CD4-positive, alpha-beta memory T cell (primary cell): ENCODE data around the gene NXPH2. TPM values are rescaled to one million over a fixed set of nuclear protein-coding genes. Genes with fewer than 3 reads are reported as not detected.

Experiments used
- CTCF ChIA-PET: fragments of 350-600 bp; sonication (Branson Sonifier 250); formaldehyde crosslinking; loops from one replicate; lab custom pipeline; 2021; ENCODE audit warnings: inconsistent platforms; ENCODE audit not compliant: partially characterized antibody; lab: Charles Lee
- POLR2A ChIA-PET: fragments of 350-600 bp; sonication (Branson Sonifier 250); formaldehyde crosslinking; loops from one replicate; lab custom pipeline; 2021; ENCODE audit not compliant: partially characterized antibody; lab: Charles Lee
- DNase-seq, 5 donors: peaks; one replicate each; pipeline versions ENCODE4 v3.0.0 to v3.0.0-alpha.2; 2020 to 2022; ENCODE audit warnings: mixed read lengths in 1 of 5
- H3K27ac ChIP-seq: one replicate; pipeline ENCODE4 v1.7.0; 2013; ENCODE audit warnings: low read depth, low read length
- H3K27me3 ChIP-seq: 2 replicates; pipeline ENCODE4 v1.7.0; 2013; ENCODE audit warnings: mild to moderate bottlenecking, low read length, moderate library complexity; ENCODE audit not compliant: insufficient read depth
- H3K36me3 ChIP-seq: 2 replicates; pipeline ENCODE4 v1.7.0; 2013; ENCODE audit warnings: mild to moderate bottlenecking, low read length, moderate library complexity; ENCODE audit not compliant: insufficient read depth
- H3K4me1 ChIP-seq: 2 replicates; pipeline ENCODE4 v1.7.0; 2013; ENCODE audit warnings: mild to moderate bottlenecking, low read length, moderate library complexity; ENCODE audit not compliant: insufficient read depth
- H3K4me3 ChIP-seq, 2 donors: one replicate each; pipeline ENCODE4 v1.7.0; 2013; ENCODE audit warnings: low read length in 2 of 2, mild to moderate bottlenecking in 1 of 2
- H3K9me3 ChIP-seq, 2 donors: one replicate each; pipeline ENCODE4 v1.7.0; 2013; ENCODE audit warnings: low read length in 2 of 2, control low read depth in 1 of 2; ENCODE audit not compliant: control insufficient read depth in 1 of 2
- H3K27ac Mint-ChIP-seq, 7 donors: one replicate each; pipeline ENCODE4 v1.8.0; 2020 to 2021; ENCODE audit warnings: mixed read lengths in 7 of 7, mild to moderate bottlenecking in 6 of 7, inconsistent platforms in 3 of 7, moderate library complexity in 3 of 7
- H3K27me3 Mint-ChIP-seq, 2 donors: one replicate each; pipeline ENCODE4 v1.8.0; 2020 to 2021; ENCODE audit warnings: mixed read lengths in 2 of 2
- H3K36me3 Mint-ChIP-seq, 2 donors: one replicate each; pipeline ENCODE4 v1.8.0; 2020 to 2021; ENCODE audit warnings: mixed read lengths in 2 of 2, inconsistent platforms in 1 of 2, mild to moderate bottlenecking in 1 of 2
- H3K4me1 Mint-ChIP-seq, 4 donors: one replicate each; pipeline ENCODE4 v1.8.0; 2020 to 2021; ENCODE audit warnings: mixed read lengths in 4 of 4, mild to moderate bottlenecking in 1 of 4
- H3K4me3 Mint-ChIP-seq, 8 donors: one replicate each; pipeline ENCODE4 v1.8.0; 2020 to 2021; ENCODE audit warnings: mixed read lengths in 8 of 8, mild to moderate bottlenecking in 7 of 8, moderate library complexity in 6 of 8, inconsistent platforms in 3 of 8
- H3K9me3 Mint-ChIP-seq, 8 donors: one replicate each; pipeline ENCODE4 v1.8.0; 2020 to 2021; ENCODE audit warnings: mixed read lengths in 8 of 8, mild to moderate bottlenecking in 5 of 8, inconsistent platforms in 3 of 8, moderate library complexity in 1 of 8
- intact Hi-C: fragments of 100-400 bp; cut with micrococcal nuclease; formaldehyde crosslinking; loops from one replicate; pipeline ENCODE4 v1.15.1; 2023
- polyA plus RNA-seq, 2 donors: library from polyadenylated mRNA; unstranded; fragments of 300-500 nt; fragmentation: Illumina TruSeq; gene quantifications; one replicate each; pipeline ENCODE4 v1.2.3, GENCODE V29; 2021
- total RNA-seq, 2 experiments: library from RNA; stranded (reverse); gene quantifications; one replicate each; pipeline ENCODE4 v1.2.3, GENCODE V29; 2021

NXPH2 gene
- total and polyA plus RNA-seq, 4 experiments from 2014 or later: not detected

GRCh38 chr2:138779406-138779780 is 797 bp downstream of the NXPH2 start:
- H3K9me3 Mint-ChIP-seq: peaks cover 0 to 2% (median 0%) of the 10 kb centered on the region in 8 donors
- ChIA-PET POLR2A (no interaction called here), CTCF (no interaction called here)
- H3K27ac Mint-ChIP-seq: no peak overlapping the region
- no peak overlapping the region for H3K4me3 Mint-ChIP-seq
- H3K27me3 Mint-ChIP-seq: peaks cover 18 to 33% of the 10 kb centered on the region in 2 donors
- peaks cover 0 to 3% (median 1%) of the 10 kb centered on the region in 4 donors for H3K4me1 Mint-ChIP-seq
- peaks cover 7% of the 10 kb centered on the region for H3K27me3 ChIP-seq
- no peaks in the 10 kb centered on the region for H3K36me3 ChIP-seq
- H3K4me1 ChIP-seq: no peaks in the 10 kb centered on the region
- intact Hi-C loops: no loop called here
- no peak for DNase-seq
- no peaks in the 10 kb centered on the region for H3K9me3 ChIP-seq
- no peaks in the 10 kb centered on the region for H3K36me3 Mint-ChIP-seq
- no peak overlapping the region for H3K27ac ChIP-seq
- H3K4me3 ChIP-seq: no peak overlapping the region

DNA sequence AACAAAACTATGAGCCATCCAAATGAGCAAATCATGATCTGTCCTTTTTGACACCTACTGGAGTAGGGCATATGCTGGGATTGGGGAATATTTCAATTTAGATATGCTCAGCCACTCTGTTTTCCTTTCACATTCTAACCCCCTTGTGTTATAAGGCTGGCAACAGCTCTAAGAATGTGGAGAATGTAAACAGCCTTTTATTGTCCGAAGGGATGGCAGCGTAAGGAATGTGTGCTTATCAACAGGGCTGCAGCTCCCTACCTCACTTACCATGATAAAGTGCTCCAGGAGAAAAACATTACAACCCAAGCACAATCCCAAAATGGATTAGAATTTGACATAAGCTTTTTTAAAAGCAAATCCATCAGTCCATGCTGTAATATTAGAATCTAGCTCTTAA is 2.2 kb downstream of the NXPH2 start:
- Histone ChIP-seq H3K27me3 (peaks cover 7% of the 10 kb centered on the region), H3K4me3 (no peak overlapping the region), H3K9me3 (no peaks in the 10 kb centered on the region), H3K4me1 (no peaks in the 10 kb centered on the region), H3K27ac (no peak overlapping the region), H3K36me3 (no peaks in the 10 kb centered on the region)
- H3K9me3 Mint-ChIP-seq: peaks cover 0 to 2% (median 0%) of the 10 kb centered on the region in 8 donors
- H3K27me3 Mint-ChIP-seq: peaks cover 18 to 30% of the 10 kb centered on the region in 2 donors
- DNase-seq: no peak
- intact Hi-C loops: no loop called here
- ChIA-PET POLR2A (no interaction called here), CTCF (interaction anchor here (0.9 kb wide), 1 partner anchor 43 kb away, joined by 3 read pairs; no protein-coding TSS in a partner anchor)
- no peak overlapping the region for H3K4me3 Mint-ChIP-seq
- H3K4me1 Mint-ChIP-seq: peaks cover 0 to 3% (median 1%) of the 10 kb centered on the region in 4 donors
- H3K36me3 Mint-ChIP-seq: no peaks in the 10 kb centered on the region
- no peak overlapping the region for H3K27ac Mint-ChIP-seq

DNA sequence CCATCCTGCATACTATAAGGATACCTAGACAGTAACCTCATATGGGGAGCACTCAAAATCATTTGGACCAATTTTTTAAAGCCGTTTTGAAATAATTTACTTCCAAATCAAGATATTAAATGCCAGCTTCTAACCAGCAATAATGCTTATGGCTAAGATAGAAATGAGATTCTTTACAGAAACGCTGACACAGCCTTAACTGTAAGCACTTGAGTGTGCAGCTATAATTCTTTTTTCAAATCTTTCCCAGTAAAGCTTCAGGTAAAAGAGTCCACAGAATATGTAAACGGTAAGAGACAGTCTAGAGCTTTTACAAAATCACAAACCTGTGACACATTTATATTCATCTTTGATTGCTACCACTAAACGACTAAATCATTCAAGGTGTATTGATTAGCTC is 4.5 kb downstream of the NXPH2 start:
- peaks cover 0 to 3% (median 1%) of the 10 kb centered on the region in 4 donors for H3K4me1 Mint-ChIP-seq
- intact Hi-C loops: no loop called here
- H3K27me3 Mint-ChIP-seq: peaks cover 12 to 20% of the 10 kb centered on the region in 2 donors
- no peak overlapping the region for H3K27ac Mint-ChIP-seq
- Histone ChIP-seq H3K9me3 (no peaks in the 10 kb centered on the region), H3K27me3 (peaks cover 7% of the 10 kb centered on the region), H3K27ac (no peak overlapping the region), H3K36me3 (no peaks in the 10 kb centered on the region), H3K4me1 (no peaks in the 10 kb centered on the region), H3K4me3 (no peak overlapping the region)
- CTCF ChIA-PET: interaction anchor here (1.2 to 1.4 kb wide), 3 partner anchors 10 to 51 kb away, joined by 3 read pairs; no protein-coding TSS in a partner anchor
- H3K9me3 Mint-ChIP-seq: peaks cover 0 to 2% (median 0%) of the 10 kb centered on the region in 8 donors
- no peak overlapping the region for H3K4me3 Mint-ChIP-seq
- POLR2A ChIA-PET: no interaction called here
- H3K36me3 Mint-ChIP-seq: no peaks in the 10 kb centered on the region
- no peak for DNase-seq

DNA sequence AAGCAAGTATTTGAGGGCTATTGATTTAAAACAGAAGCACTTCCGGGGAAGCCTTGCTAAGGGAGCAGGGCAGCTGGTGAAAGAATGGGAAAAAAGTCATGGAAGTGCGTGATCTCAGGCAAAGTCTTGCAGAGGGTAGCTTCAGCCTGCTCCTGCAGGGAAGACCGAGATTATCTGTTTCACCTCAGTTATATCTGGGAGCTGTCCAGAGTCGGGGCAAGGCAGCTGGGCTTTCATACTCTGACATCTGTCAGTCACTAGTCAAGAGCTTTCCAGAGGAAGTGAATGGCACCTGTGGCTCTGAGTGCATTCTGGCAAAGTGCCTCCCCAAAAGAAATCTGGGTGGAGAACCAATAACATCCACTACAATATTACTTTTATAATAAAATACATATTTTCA is 8.7 kb downstream of the NXPH2 start:
- Mint-ChIP-seq H3K4me1 (no peaks in the 10 kb centered on the region), H3K27me3 (peaks cover 5 to 6% of the 10 kb centered on the region in 2 donors), H3K27ac (no peak overlapping the region), H3K36me3 (no peaks in the 10 kb centered on the region), H3K9me3 (no peaks in the 10 kb centered on the region), H3K4me3 (no peak overlapping the region)
- POLR2A ChIA-PET: no interaction called here
- no peaks in the 10 kb centered on the region for H3K27me3 ChIP-seq
- no peak for DNase-seq
- intact Hi-C loops: no loop called here
- no peaks in the 10 kb centered on the region for H3K36me3 ChIP-seq
- no peaks in the 10 kb centered on the region for H3K4me1 ChIP-seq
- no peaks in the 10 kb centered on the region for H3K9me3 ChIP-seq
- CTCF ChIA-PET: no interaction called here
- no peak overlapping the region for H3K27ac ChIP-seq
- H3K4me3 ChIP-seq: no peak overlapping the region

- H3K27me3 Mint-ChIP-seq: peaks cover 5 to 6% of the 10 kb centered on the region in 2 donors
- no peaks in the 10 kb centered on the region for H3K4me1 Mint-ChIP-seq
- H3K27ac Mint-ChIP-seq: no peak overlapping the region
- intact Hi-C loops: no loop called here
- no peaks in the 10 kb centered on the region for H3K36me3 ChIP-seq
- DNase-seq: no peak
- no peaks in the 10 kb centered on the region for H3K9me3 ChIP-seq
- H3K4me1 ChIP-seq: no peaks in the 10 kb centered on the region
- H3K9me3 Mint-ChIP-seq: no peaks in the 10 kb centered on the region
- POLR2A ChIA-PET: no interaction called here
- H3K27ac ChIP-seq: no peak overlapping the region
- no peaks in the 10 kb centered on the region for H3K36me3 Mint-ChIP-seq
- H3K4me3 ChIP-seq: no peak overlapping the region
- CTCF ChIA-PET: interaction anchor here (1.2 kb wide), 1 partner anchor 11 kb away, joined by 3 read pairs; no protein-coding TSS in a partner anchor
- no peak overlapping the region for H3K4me3 Mint-ChIP-seq
- H3K27me3 ChIP-seq: no peaks in the 10 kb centered on the region
These were observed 13.1 kb downstream of the NXPH2 start for GRCh38 chr2:138767101-138767500.

DNA sequence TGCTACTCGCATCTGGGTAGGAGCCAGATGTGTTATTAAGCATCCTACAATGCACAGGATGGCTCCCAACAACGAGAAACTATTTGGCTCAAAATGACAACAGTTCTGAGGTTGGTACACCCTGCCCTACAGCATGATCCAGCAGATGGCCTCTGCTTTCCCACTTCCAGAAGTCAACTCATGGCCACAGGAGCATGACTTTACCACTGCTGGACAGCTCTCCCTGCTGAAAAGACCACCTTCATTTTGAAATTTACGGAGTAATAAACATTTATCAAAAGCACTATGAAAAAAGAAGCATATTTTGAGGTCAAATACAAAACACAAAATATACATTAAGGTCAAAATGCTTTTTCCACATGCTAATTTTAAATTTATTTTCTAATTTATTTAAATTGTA is 13.7 kb downstream of the NXPH2 start:
- H3K9me3 ChIP-seq: no peaks in the 10 kb centered on the region
- peaks cover 5 to 8% of the 10 kb centered on the region in 2 donors for H3K27me3 Mint-ChIP-seq
- CTCF ChIA-PET: no interaction called here

DNA sequence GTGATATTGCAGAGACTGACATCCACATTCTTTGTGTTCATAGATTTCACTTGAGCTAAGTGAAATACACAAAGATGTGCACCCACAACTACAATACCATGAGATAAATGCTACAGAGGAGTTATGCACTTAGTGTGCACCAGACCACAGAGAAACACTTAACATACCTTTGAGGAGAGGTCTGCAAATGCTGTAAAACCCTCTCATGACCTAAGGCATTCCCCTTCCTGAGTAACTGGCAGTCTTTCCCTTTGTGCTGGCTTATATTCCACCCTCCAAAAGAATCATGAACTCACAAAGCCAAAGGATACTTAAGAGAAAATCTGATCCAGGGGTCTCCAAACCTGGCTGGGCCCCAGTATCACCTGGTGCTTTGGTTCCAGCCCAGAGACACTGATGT is 16.2 kb downstream of the NXPH2 start:
- ChIA-PET CTCF (no interaction called here), POLR2A (no interaction called here)
- Histone ChIP-seq H3K27me3 (no peaks in the 10 kb centered on the region), H3K36me3 (no peaks in the 10 kb centered on the region), H3K27ac (no peak overlapping the region), H3K4me3 (no peak overlapping the region), H3K4me1 (no peaks in the 10 kb centered on the region), H3K9me3 (no peaks in the 10 kb centered on the region)
- Mint-ChIP-seq H3K9me3 (no peaks in the 10 kb centered on the region), H3K27ac (no peak overlapping the region), H3K36me3 (no peaks in the 10 kb centered on the region), H3K4me3 (no peak overlapping the region), H3K4me1 (no peaks in the 10 kb centered on the region), H3K27me3 (peaks cover 3 to 10% of the 10 kb centered on the region in 2 donors)
- no peak for DNase-seq
- intact Hi-C loops: no loop called here

More for the DNA sequence above, 13.7 kb downstream of the NXPH2 start:
- Histone ChIP-seq H3K27ac (no peak overlapping the region), H3K27me3 (no peaks in the 10 kb centered on the region), H3K36me3 (no peaks in the 10 kb centered on the region), H3K4me1 (no peaks in the 10 kb centered on the region), H3K4me3 (no peak overlapping the region)
- POLR2A ChIA-PET: no interaction called here
- Mint-ChIP-seq H3K4me1 (no peaks in the 10 kb centered on the region), H3K36me3 (no peaks in the 10 kb centered on the region), H3K9me3 (no peaks in the 10 kb centered on the region), H3K4me3 (no peak overlapping the region), H3K27ac (no peak overlapping the region)
- intact Hi-C loops: no loop called here
- no peak for DNase-seq
